ENCODE data around the gene PIK3R6. TPM values are rescaled to one million over a fixed set of nuclear protein-coding genes. Genes with fewer than 3 reads are reported as not detected.

Gene PIK3R6
- total and polyA plus RNA-seq, 2 of the 4 experiments (the other 2 are of a cell fraction) = not detected

Other genes with a start within 250 kb of the PIK3R6 start
- 95.2 and 102 TPM in 2 replicates for gene MYH10, start 236.9 kb downstream of the PIK3R6 start, total RNA-seq (2012; rRNA removed)
- 71.2 and 73.3 TPM in 2 replicates for gene MYH10, start 236.9 kb downstream of the PIK3R6 start, polyA plus RNA-seq (2012; rRNA removed)
- not detected in 2 replicates for gene CCDC42, start 122.8 kb downstream of the PIK3R6 start, total RNA-seq (2012; rRNA removed)
- not detected in 2 replicates for gene CCDC42, start 122.8 kb downstream of the PIK3R6 start, polyA plus RNA-seq (2012; rRNA removed)
- gene SPDYE4, start 109.1 kb downstream of the PIK3R6 start, total RNA-seq (2012; rRNA removed) = not detected in 2 replicates
- gene SPDYE4, start 109.1 kb downstream of the PIK3R6 start, polyA plus RNA-seq (2012; rRNA removed) = not detected in 2 replicates
- gene MFSD6L, start 68.3 kb downstream of the PIK3R6 start, total RNA-seq (2012; rRNA removed) = not detected in 2 replicates
- gene MFSD6L, start 68.3 kb downstream of the PIK3R6 start, polyA plus RNA-seq (2012; rRNA removed) = not detected in 2 replicates
- gene PIK3R5, start 98.0 kb upstream of the PIK3R6 start, total RNA-seq (2012; rRNA removed) = not detected in 2 replicates
- not detected in 2 replicates for gene PIK3R5, start 98.0 kb upstream of the PIK3R6 start, polyA plus RNA-seq (2012; rRNA removed)
- gene NTN1, start 153.8 kb upstream of the PIK3R6 start, total RNA-seq (2012; rRNA removed) = under 0.01 TPM in 1 of 2 replicates, not detected in the other
- gene NTN1, start 153.8 kb upstream of the PIK3R6 start, polyA plus RNA-seq (2012; rRNA removed) = 0.07 and 0.11 TPM in 2 replicates